Measurements from ENCODE around the gene CCDC85A. TPM values are rescaled to one million over a fixed set of nuclear protein-coding genes. Genes with fewer than 3 reads are reported as not detected.

Gene CCDC85A
- total RNA-seq, 1 donor from 2014 or later: 4.7 TPM

GRCh38 chr2:56192664-56193305 is 9.0 kb downstream of the CCDC85A start:
- H3K4me3 ChIP-seq: no peak overlapping the region
- DNase-seq (ENCODE audit: extremely low spot score in 2 of 2): no peak
- no peak for TF ChIP-seq POLR2A (IDR thresholded peaks at IDR 0.05)
- no peak for TF ChIP-seq POLR2AphosphoS5 (IDR thresholded peaks at IDR 0.05; ENCODE audit: insufficient read depth in 1 of 2, low read depth in 1 of 2)
- no peak for TF ChIP-seq CTCF (IDR thresholded peaks at IDR 0.05)
- H3K4me1 ChIP-seq: no peaks in the 10 kb centered on the region
- H3K36me3 ChIP-seq: no peaks in the 10 kb centered on the region
- intact Hi-C loops (cut with DNase I): no loop called here
- H3K9me3 ChIP-seq: no peaks in the 10 kb centered on the region
- H3K27me3 ChIP-seq: no peaks in the 10 kb centered on the region
- H3K27ac ChIP-seq: no peak overlapping the region

- TF ChIP-seq POLR2AphosphoS5 (IDR thresholded peaks at IDR 0.05; ENCODE audit: insufficient read depth in 1 of 2, low read depth in 1 of 2) (no peak), POLR2A (IDR thresholded peaks at IDR 0.05) (no peak), CTCF (IDR thresholded peaks at IDR 0.05) (no peak)
- intact Hi-C loops (cut with DNase I): no loop called here
- H3K27me3 ChIP-seq: no peaks in the 10 kb centered on the region
- no peaks in the 10 kb centered on the region for H3K4me1 ChIP-seq
- no peak overlapping the region for H3K4me3 ChIP-seq
- H3K9me3 ChIP-seq: no peaks in the 10 kb centered on the region
- no peaks in the 10 kb centered on the region for H3K36me3 ChIP-seq
- no peak for DNase-seq (ENCODE audit: extremely low spot score in 2 of 2)
- no peak overlapping the region for H3K27ac ChIP-seq
These were observed 11.8 kb downstream of the CCDC85A start for GRCh38 chr2:56195563-56195962.

- Histone ChIP-seq H3K36me3 (no peaks in the 10 kb centered on the region), H3K27ac (no peak overlapping the region), H3K9me3 (no peaks in the 10 kb centered on the region), H3K27me3 (no peaks in the 10 kb centered on the region), H3K4me1 (no peaks in the 10 kb centered on the region), H3K4me3 (no peak overlapping the region)
- intact Hi-C loops (cut with DNase I): no loop called here
- DNase-seq (ENCODE audit: extremely low spot score in 2 of 2): no peak
- TF ChIP-seq POLR2AphosphoS5 (IDR thresholded peaks at IDR 0.05; ENCODE audit: insufficient read depth in 1 of 2, low read depth in 1 of 2): no peak
- no peak for TF ChIP-seq CTCF (IDR thresholded peaks at IDR 0.05)
- TF ChIP-seq POLR2A (IDR thresholded peaks at IDR 0.05): no peak
These were observed 14.0 kb downstream of the CCDC85A start for GRCh38 chr2:56197816-56198215.

GRCh38 chr2:56198936-56199335 is 15.1 kb downstream of the CCDC85A start:
- no peaks in the 10 kb centered on the region for H3K9me3 ChIP-seq
- DNase-seq (ENCODE audit: extremely low spot score in 2 of 2): no peak
- no peak for TF ChIP-seq POLR2A (IDR thresholded peaks at IDR 0.05)
- no peaks in the 10 kb centered on the region for H3K27me3 ChIP-seq
- intact Hi-C loops (cut with DNase I): no loop called here
- H3K4me1 ChIP-seq: no peaks in the 10 kb centered on the region
- no peaks in the 10 kb centered on the region for H3K36me3 ChIP-seq
- H3K27ac ChIP-seq: no peak overlapping the region
- H3K4me3 ChIP-seq: no peak overlapping the region

- Histone ChIP-seq H3K36me3 (no peaks in the 10 kb centered on the region), H3K4me1 (no peaks in the 10 kb centered on the region), H3K4me3 (no peak overlapping the region), H3K27me3 (no peaks in the 10 kb centered on the region), H3K27ac (no peak overlapping the region), H3K9me3 (no peaks in the 10 kb centered on the region)
- no peak for DNase-seq (ENCODE audit: extremely low spot score in 2 of 2)
- TF ChIP-seq POLR2AphosphoS5 (IDR thresholded peaks at IDR 0.05; ENCODE audit: insufficient read depth in 1 of 2, low read depth in 1 of 2): no peak
- intact Hi-C loops (cut with DNase I): no loop called here
These were observed 15.7 kb downstream of the CCDC85A start for GRCh38 chr2:56199492-56199891.

- Histone ChIP-seq H3K27ac (no peak overlapping the region), H3K4me3 (no peak overlapping the region), H3K27me3 (no peaks in the 10 kb centered on the region), H3K4me1 (no peaks in the 10 kb centered on the region), H3K36me3 (no peaks in the 10 kb centered on the region), H3K9me3 (no peaks in the 10 kb centered on the region)
- intact Hi-C loops (cut with DNase I): no loop called here
- no peak for TF ChIP-seq POLR2AphosphoS5 (IDR thresholded peaks at IDR 0.05; ENCODE audit: insufficient read depth in 1 of 2, low read depth in 1 of 2)
- TF ChIP-seq POLR2A (IDR thresholded peaks at IDR 0.05): no peak
- TF ChIP-seq CTCF (IDR thresholded peaks at IDR 0.05): no peak
- DNase-seq (ENCODE audit: extremely low spot score in 2 of 2): no peak
These were observed 18.8 kb downstream of the CCDC85A start for GRCh38 chr2:56202381-56203121.

Data from vagina (tissue), 2 donors.